Lower leg skin (tissue), 3 donors: ENCODE results near the gene AKR1A1.

Experiments used
- POLR2A ChIP-seq, 2 donors: fragments of 450-650 bp; IDR thresholded peaks; one replicate each; pipeline ENCODE4 v1.6.1; 2016 to 2017; ENCODE audit warnings: antibody characterized with exemption in 2 of 2, mild to moderate bottlenecking in 1 of 2, moderate library complexity in 1 of 2
- TF ChIP-seq, protein P1 (sequence below), 3 donors: fragments of 450-650 bp; IDR thresholded peaks; one replicate each; pipeline ENCODE4 v1.5.1; 2016; ENCODE audit warnings: antibody characterized with exemption in 3 of 3, mild to moderate bottlenecking in 3 of 3, moderate library complexity in 2 of 3

DNA sequence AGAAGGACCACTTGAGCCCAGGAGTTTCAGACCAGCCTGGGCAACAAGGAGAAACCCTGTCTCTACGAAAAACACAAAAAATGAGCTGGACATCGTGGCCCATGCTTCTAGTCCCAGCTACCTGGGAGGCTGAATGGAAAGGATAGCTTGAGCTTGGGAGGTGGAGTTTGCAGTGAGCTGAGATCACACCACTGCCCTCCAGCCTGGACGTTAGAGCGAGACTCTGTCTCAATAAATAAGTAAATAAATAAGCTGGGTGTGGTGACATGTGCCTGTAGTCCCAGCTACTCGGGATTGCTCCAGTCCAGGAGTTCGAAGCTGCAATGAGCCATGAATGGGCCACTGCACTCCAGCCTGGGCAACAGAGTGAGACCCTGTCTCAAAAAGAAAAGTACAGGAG lies 3.6 kb downstream of the AKR1A1 start:
- TF ChIP-seq, protein P1, sequence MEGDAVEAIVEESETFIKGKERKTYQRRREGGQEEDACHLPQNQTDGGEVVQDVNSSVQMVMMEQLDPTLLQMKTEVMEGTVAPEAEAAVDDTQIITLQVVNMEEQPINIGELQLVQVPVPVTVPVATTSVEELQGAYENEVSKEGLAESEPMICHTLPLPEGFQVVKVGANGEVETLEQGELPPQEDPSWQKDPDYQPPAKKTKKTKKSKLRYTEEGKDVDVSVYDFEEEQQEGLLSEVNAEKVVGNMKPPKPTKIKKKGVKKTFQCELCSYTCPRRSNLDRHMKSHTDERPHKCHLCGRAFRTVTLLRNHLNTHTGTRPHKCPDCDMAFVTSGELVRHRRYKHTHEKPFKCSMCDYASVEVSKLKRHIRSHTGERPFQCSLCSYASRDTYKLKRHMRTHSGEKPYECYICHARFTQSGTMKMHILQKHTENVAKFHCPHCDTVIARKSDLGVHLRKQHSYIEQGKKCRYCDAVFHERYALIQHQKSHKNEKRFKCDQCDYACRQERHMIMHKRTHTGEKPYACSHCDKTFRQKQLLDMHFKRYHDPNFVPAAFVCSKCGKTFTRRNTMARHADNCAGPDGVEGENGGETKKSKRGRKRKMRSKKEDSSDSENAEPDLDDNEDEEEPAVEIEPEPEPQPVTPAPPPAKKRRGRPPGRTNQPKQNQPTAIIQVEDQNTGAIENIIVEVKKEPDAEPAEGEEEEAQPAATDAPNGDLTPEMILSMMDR (IDR thresholded peaks at IDR 0.05) = no peak
- no peak for TF ChIP-seq POLR2A (IDR thresholded peaks at IDR 0.05)
